ENCODE data around the gene DNAH8.

Gene DNAH8

GRCh38 chr6:38749473-38749872 lies 34.4 kb downstream of the DNAH8 start:
- H3K4me3 ChIP-seq (replicated peaks in 1 of 2; ENCODE audit: low read depth in 2 of 2, low read length in 2 of 2), result no peak overlapping the region
- DNase-seq (ENCODE audit: low read depth in 2 of 2), result no peak
- TF ChIP-seq CTCF (IDR thresholded peaks at IDR 0.05; ENCODE audit: low read depth, low read length), result no peak

GRCh38 chr6:38750968-38751615 lies 36.0 kb downstream of the DNAH8 start:
- DNase-seq (ENCODE audit: low read depth in 2 of 2), result no peak
- H3K4me3 ChIP-seq (replicated peaks in 1 of 2; ENCODE audit: low read depth in 2 of 2, low read length in 2 of 2), result no peak overlapping the region
- no peak for TF ChIP-seq CTCF (IDR thresholded peaks at IDR 0.05; ENCODE audit: low read depth, low read length)

- H3K4me3 ChIP-seq (replicated peaks in 1 of 2; ENCODE audit: low read depth in 2 of 2, low read length in 2 of 2), result no peak overlapping the region
- DNase-seq (ENCODE audit: low read depth in 2 of 2), result no peak
- no peak for TF ChIP-seq CTCF (IDR thresholded peaks at IDR 0.05; ENCODE audit: low read depth, low read length)
Observed at GRCh38 chr6:38753707-38754106, 38.6 kb downstream of the DNAH8 start.

- TF ChIP-seq CTCF (IDR thresholded peaks at IDR 0.05; ENCODE audit: low read depth, low read length), result no peak
- peak in 1 of 2 donors; percentile 6 for DNase-seq (ENCODE audit: low read depth in 2 of 2)
- H3K4me3 ChIP-seq (replicated peaks in 1 of 2; ENCODE audit: low read depth in 2 of 2, low read length in 2 of 2), result no peak overlapping the region
Observed at GRCh38 chr6:38755207-38755606, 40.1 kb downstream of the DNAH8 start.

GRCh38 chr6:38755874-38756273 lies 40.8 kb downstream of the DNAH8 start:
- H3K4me3 ChIP-seq (replicated peaks in 1 of 2; ENCODE audit: low read depth in 2 of 2, low read length in 2 of 2), result no peak overlapping the region
- no peak for TF ChIP-seq CTCF (IDR thresholded peaks at IDR 0.05; ENCODE audit: low read depth, low read length)
- DNase-seq (ENCODE audit: low read depth in 2 of 2), result peak in 1 of 2 donors; percentile 7

GRCh38 chr6:38760097-38760496 lies 45.0 kb downstream of the DNAH8 start:
- TF ChIP-seq CTCF (IDR thresholded peaks at IDR 0.05; ENCODE audit: low read depth, low read length), result no peak
- no peak for DNase-seq (ENCODE audit: low read depth in 2 of 2)
- H3K4me3 ChIP-seq (replicated peaks in 1 of 2; ENCODE audit: low read depth in 2 of 2, low read length in 2 of 2), result no peak overlapping the region

GRCh38 chr6:38762848-38763247 lies 47.7 kb downstream of the DNAH8 start:
- TF ChIP-seq CTCF (IDR thresholded peaks at IDR 0.05; ENCODE audit: low read depth, low read length), result no peak
- no peak for DNase-seq (ENCODE audit: low read depth in 2 of 2)
- no peak overlapping the region for H3K4me3 ChIP-seq (replicated peaks in 1 of 2; ENCODE audit: low read depth in 2 of 2, low read length in 2 of 2)

Measured in cardiac fibroblast (primary cell).